ENCODE results near the gene GRPEL2. TPM values are rescaled to one million over a fixed set of nuclear protein-coding genes. Genes with fewer than 3 reads are reported as not detected.
A peak's percentile ranks its signal among the peaks of the same experiment; 100 is the strongest.

The GRPEL2 gene, protein sequence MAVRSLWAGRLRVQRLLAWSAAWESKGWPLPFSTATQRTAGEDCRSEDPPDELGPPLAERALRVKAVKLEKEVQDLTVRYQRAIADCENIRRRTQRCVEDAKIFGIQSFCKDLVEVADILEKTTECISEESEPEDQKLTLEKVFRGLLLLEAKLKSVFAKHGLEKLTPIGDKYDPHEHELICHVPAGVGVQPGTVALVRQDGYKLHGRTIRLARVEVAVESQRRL
- 4.0 TPM for total RNA-seq

GRCh38 chr5:149345147-149345891 lies at the start of gene GRPEL2:
Gene GRPEL2 (plus strand): TSS chr5:149345499. CDS start chr5:149345540, 41 bp downstream.
- DNase-seq (ENCODE audit: low read depth in 2 of 3, low spot score in 2 of 3), result peak; percentile 64 to 84 (median 84)

- DNase-seq (ENCODE audit: low read depth in 2 of 3, low spot score in 2 of 3), result no peak
These were observed 47.8 kb upstream of the GRPEL2 start for GRCh38 chr5:149297340-149298025.

DNA sequence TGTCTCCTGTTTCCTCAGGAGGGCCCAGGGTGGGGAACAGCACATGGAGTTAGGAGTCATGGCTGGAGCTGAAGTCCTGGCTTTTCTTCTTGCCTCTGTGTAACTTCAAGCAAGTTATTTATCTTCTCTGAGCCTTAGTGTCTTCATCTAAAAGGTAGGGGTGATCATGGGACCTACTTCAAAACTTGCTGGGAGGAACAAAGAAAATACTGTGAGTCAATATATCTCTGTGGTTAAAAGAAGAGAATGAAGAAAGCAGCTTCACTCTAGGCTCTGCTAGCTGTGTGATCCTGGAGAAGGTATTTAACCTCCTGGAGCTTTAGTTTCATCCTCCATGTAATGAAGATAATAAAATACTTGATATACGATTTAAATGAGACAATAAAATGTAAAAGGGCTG lies 47.1 kb upstream of the GRPEL2 start:
- DNase-seq (ENCODE audit: low read depth in 2 of 3, low spot score in 2 of 3), result no peak

- peak in 2 of 3 donors; percentile 88 to 95 for DNase-seq (ENCODE audit: low read depth in 2 of 3, low spot score in 2 of 3)
These were observed 46.4 kb upstream of the GRPEL2 start for GRCh38 chr5:149298842-149299404.

DNA sequence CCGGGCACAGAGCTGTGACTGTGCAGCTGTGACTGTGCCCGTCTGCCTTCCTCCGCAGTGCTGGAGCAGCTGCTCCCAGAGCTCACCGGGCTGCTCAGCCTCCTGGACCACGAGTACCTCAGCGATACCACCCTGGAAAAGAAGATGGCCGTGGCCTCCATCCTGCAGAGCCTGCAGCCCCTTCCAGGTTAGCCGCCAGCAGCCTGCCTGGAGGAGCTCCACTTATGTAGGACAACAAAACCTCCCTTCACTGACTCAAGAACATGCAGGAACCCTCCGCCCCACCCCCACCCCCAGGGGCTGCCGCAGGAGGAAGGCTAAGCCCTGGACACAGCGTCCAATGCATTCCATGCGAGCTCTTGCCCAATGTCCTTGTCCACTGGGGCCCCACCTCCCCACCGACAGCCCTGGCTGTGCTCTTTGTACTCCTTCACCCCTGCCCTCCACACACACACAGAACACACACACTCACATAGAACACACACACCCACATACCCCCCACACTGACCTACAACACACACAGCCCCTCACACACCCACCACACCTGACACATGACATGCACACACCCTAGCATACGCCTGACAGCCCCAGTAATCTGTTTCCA lies 45.7 kb upstream of the GRPEL2 start:
- DNase-seq (ENCODE audit: low read depth in 2 of 3, low spot score in 2 of 3), result peak in 2 of 3 donors; percentile 26 to 27

DNA sequence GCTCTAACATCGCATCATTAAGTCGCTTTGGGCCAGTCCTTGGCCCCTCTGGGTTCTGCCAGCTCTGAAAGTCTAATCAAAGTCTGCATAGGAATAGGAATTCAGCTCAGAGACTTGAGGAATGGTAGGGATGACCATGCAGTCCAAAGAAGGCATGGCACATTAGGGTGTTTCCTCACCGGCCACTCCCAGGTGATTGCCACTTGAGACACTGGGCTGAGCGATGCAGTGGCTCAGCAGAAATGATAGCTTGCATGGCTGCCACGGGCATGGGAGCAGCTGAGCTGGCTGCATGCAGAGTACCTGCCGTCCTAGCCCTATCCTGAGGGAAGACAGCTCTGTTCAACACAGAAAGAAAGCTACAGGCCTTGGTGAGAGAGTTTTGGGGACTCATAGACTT lies 44.9 kb upstream of the GRPEL2 start:
- DNase-seq (ENCODE audit: low read depth in 2 of 3, low spot score in 2 of 3), result no peak

GRCh38 chr5:149301049-149301743 lies 44.1 kb upstream of the GRPEL2 start:
- no peak for DNase-seq (ENCODE audit: low read depth in 2 of 3, low spot score in 2 of 3)

GRCh38 chr5:149301744-149302380 lies 43.4 kb upstream of the GRPEL2 start:
- DNase-seq (ENCODE audit: low read depth in 2 of 3, low spot score in 2 of 3), result no peak

DNA sequence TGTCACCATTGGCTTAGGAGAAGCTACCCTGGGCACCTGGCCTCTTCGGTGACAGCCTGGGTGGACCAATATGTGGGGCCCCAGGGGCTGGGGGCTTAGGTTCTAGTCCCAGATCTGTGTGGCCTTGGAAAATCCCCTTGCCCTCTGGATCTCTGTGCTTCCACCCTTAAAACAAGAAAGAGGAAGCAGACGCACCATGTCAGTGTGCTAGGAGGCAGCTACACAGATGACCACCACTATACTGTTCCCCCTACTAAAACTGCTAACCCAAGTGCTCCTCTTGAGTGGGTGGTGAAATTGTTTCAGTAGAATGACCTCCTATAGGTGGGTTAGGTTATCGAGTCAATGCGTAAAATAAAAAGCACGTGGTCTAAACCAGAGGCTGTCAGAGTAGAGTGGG lies 42.7 kb upstream of the GRPEL2 start:
- DNase-seq (ENCODE audit: low read depth in 2 of 3, low spot score in 2 of 3), result no peak

- DNase-seq (ENCODE audit: low read depth in 2 of 3, low spot score in 2 of 3), result no peak
These were observed 42.1 kb upstream of the GRPEL2 start for GRCh38 chr5:149303210-149303609.

DNA sequence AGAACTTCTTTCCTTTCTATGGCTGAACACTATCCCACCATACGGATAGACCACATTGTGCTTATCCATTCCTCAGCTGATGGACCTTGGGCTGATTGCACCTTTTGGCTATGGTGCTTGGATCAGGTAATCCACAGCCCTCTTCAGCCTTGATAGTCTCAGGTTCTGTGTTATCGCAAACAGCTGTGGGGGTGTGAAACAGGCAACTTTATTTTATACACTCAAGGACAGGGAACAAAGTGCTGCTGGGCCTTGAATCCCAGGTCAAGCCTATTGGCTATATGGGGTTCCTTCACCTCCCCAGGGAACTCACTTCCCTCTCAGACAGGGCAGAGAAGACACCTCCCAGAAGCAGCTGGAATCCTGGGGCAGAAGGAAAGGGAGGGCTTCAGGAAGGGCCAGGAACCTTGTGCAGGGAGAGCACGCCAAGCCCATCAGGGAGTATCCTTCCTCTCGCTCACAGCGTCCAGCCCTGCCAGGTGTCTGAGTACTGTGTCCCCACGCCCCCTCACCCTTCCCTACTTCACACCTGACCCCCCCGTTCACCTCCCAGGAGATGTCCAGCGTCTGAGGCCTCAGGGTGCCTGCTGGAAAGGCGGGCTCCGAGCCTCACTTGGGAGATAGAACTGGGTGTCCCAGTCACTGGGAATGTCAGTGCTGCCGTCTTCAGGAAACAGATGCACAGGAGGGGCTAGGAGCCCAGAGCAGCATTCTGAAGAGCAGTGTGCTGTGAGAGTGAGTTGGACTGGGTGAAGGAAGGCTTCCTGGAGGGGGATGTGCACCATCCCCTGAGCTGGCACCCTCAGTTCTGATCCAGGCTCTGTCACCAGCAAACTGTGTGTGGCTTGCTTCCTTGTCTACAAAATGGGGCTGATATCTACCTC lies 40.9 kb upstream of the GRPEL2 start:
- no peak for DNase-seq (ENCODE audit: low read depth in 2 of 3, low spot score in 2 of 3)

DNA sequence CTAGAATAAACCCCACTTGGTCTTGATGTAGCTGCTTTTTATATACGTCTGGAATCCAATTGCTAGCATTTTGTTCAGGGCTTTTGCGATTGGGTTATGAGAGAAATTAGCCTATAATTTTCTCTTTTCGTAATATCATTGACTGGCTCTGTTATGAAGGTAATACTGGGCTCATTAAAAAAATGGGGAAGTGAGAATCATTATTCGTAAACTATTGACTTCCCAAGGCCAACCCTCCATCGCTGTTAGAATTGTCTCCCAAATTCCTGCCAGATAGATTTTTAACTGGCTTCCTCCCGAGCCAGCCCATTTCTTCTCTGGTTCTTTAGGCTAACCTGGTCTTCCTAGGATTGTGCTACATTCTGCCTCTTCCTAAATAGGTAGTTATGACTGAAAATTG lies 35.9 kb upstream of the GRPEL2 start:
- no peak for DNase-seq (ENCODE audit: low read depth in 2 of 3, low spot score in 2 of 3)

- no peak for DNase-seq (ENCODE audit: low read depth in 2 of 3, low spot score in 2 of 3)
These were observed 34.8 kb upstream of the GRPEL2 start for GRCh38 chr5:149310488-149310887.

DNA sequence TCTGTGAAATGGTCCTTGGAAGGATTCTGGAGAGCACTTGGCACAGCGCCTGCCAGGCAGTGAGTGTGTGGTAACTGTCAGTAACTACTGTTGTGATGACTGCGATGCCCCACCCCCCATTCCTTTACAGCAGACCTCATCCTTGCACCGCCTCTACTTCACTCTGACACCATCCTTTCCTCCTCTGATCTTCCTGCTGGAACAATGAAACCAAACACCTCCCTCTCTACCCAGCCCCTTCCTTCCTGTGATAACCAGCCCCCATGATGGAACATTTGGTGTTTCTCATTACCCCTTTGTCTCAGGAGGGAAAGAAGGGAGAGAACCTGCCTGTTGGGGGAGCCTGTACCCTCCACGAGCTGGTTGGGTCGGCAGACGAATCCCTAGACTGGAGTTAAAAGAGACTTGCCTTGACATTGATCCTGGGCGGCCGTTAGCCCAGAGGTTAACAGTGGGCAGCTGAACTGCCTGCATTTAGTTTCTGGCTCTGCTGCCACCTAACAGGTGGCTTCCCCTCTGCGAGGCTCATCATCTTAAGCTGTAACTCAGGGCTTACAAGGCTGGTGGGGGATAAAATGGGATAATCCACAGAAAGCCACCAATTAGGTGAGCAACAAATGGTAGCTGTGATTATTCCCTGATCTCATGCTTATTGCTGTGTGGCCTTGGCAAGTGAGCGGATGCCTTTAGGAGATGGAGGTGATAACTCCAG lies 34.2 kb upstream of the GRPEL2 start:
- DNase-seq (ENCODE audit: low read depth in 2 of 3, low spot score in 2 of 3), result peak in 1 of 3 donors; percentile 59

GRCh38 chr5:149313151-149313841 lies 32.0 kb upstream of the GRPEL2 start:
- no peak for DNase-seq (ENCODE audit: low read depth in 2 of 3, low spot score in 2 of 3)

GRCh38 chr5:149314571-149315111 lies 30.7 kb upstream of the GRPEL2 start:
- DNase-seq (ENCODE audit: low read depth in 2 of 3, low spot score in 2 of 3), result no peak

GRCh38 chr5:149315753-149316152 lies 29.5 kb upstream of the GRPEL2 start:
- DNase-seq (ENCODE audit: low read depth in 2 of 3, low spot score in 2 of 3), result no peak

Measured in hematopoietic multipotent progenitor cell (in vitro differentiated cells).